NCI-H748 treated with DMSO at 0.1 percent for 48 hours (cell line): Measurements from ENCODE around the gene ATP8B2.
"Not testable (repeated sequence)": the region's sequence is repeated elsewhere in the genome, so short reads cannot be mapped to it uniquely, and the experiment has no call there.

ENCODE experiments used
- DNase-seq: peaks from one replicate; lab custom pipeline; 2025; lab: John Stamatoyannopoulos, UW

The ATP8B2 gene

GRCh38 chr1:154347961-154348360, 22.6 kb downstream of the ATP8B2 start:
- DNase-seq = no peak

GRCh38 chr1:154348429-154349076, 23.2 kb downstream of the ATP8B2 start:
- DNase-seq = no peak

GRCh38 chr1:154349121-154349520, 23.8 kb downstream of the ATP8B2 start:
- no peak for DNase-seq

GRCh38 chr1:154350383-154350782, 25.1 kb downstream of the ATP8B2 start:
- no peak for DNase-seq

GRCh38 chr1:154351363-154352068, 26.2 kb downstream of the ATP8B2 start:
- no peak for DNase-seq

GRCh38 chr1:154352245-154352580, 26.9 kb downstream of the ATP8B2 start:
- no peak for DNase-seq

GRCh38 chr1:154352581-154353459, 27.5 kb downstream of the ATP8B2 start:
- DNase-seq = peak; percentile 30

GRCh38 chr1:154353460-154353904, 28.2 kb downstream of the ATP8B2 start:
- DNase-seq = no peak

GRCh38 chr1:154353966-154354365, 28.6 kb downstream of the ATP8B2 start:
- DNase-seq = no peak

GRCh38 chr1:154358519-154358918, 33.2 kb downstream of the ATP8B2 start:
- no peak for DNase-seq

- no peak for DNase-seq
Observed at GRCh38 chr1:154360288-154360687, 35.0 kb downstream of the ATP8B2 start.

GRCh38 chr1:154360881-154361280, 35.6 kb downstream of the ATP8B2 start:
- DNase-seq = not testable (repeated sequence)

GRCh38 chr1:154361357-154361756, 36.0 kb downstream of the ATP8B2 start:
- DNase-seq = no peak

GRCh38 chr1:154371436-154371835, 46.1 kb downstream of the ATP8B2 start:
- no peak for DNase-seq

- DNase-seq = not testable (repeated sequence)
Observed at GRCh38 chr1:154373777-154374357, 48.5 kb downstream of the ATP8B2 start.

- no peak for DNase-seq
Observed at GRCh38 chr1:154379301-154379700, 54.0 kb downstream of the ATP8B2 start.

- DNase-seq = no peak
Observed at GRCh38 chr1:154384650-154385489, 59.5 kb downstream of the ATP8B2 start.

- DNase-seq = no peak
Observed at GRCh38 chr1:154386643-154387352, 61.5 kb downstream of the ATP8B2 start.

GRCh38 chr1:154391086-154391770, 65.9 kb downstream of the ATP8B2 start:
- DNase-seq = no peak

GRCh38 chr1:154398141-154398540, 72.8 kb downstream of the ATP8B2 start:
- no peak for DNase-seq
